AG04449 (cell line): ENCODE measurements around the gene NUF2.
"Not testable (repeated sequence)": the region's sequence is repeated elsewhere in the genome, so short reads cannot be mapped to it uniquely, and the experiment has no call there.

Experiments used
- CTCF ChIA-PET: fragments of 350-600 bp; formaldehyde crosslinking; extraction: SDS; loops from one replicate; lab custom pipeline; 2021; ENCODE audit warnings: antibody characterized with exemption; lab: Yijun Ruan, JAX
- POLR2A ChIA-PET: fragments of 400-600, 350-600 bp; formaldehyde crosslinking; extraction: SDS; loops from one replicate; lab custom pipeline; 2020; ENCODE audit warnings: antibody characterized with exemption, inconsistent platforms; lab: Yijun Ruan, JAX
- DNase-seq: peaks from one replicate; pipeline ENCODE4 v3.0.0-alpha.2; 2010; ENCODE audit warnings: low read depth, low spot score
- H3K4me3 ChIP-seq: 2 replicates; pipeline ENCODE4 v1.5.1; 2011; ENCODE audit warnings: low read depth, mild to moderate bottlenecking, control low read depth, low read length
- CTCF ChIP-seq: IDR thresholded peaks from one replicate; pipeline ENCODE4 v1.5.1; 2011; ENCODE audit warnings: mild to moderate bottlenecking, moderate library complexity, low read length, control low read depth, inconsistent platforms; ENCODE audit not compliant: insufficient read depth; ENCODE audit errors: missing control alignments

The NUF2 gene

GRCh38 chr1:163321311-163322305 is at the start of gene NUF2:
Gene NUF2 (plus strand): TSS chr1:163321954. CDS start chr1:163326052, 4,098 bp downstream.
- DNase-seq, result peak; percentile 96
- TF ChIP-seq CTCF, result no peak
- peak within 1 kb of the TSS; percentile 87 for H3K4me3 ChIP-seq
- ChIA-PET CTCF (interaction anchor here (1.1 to 3.9 kb wide), 7 partner anchors 147 to 475 kb away, joined by 3 to 22 read pairs (median 17); partner anchors contain the start of gene RGS4), POLR2A (interaction anchor here (2.0 kb wide), 1 partner anchor 252 kb away, joined by 6 read pairs; the partner anchor contains the start of gene RGS4)

DNA sequence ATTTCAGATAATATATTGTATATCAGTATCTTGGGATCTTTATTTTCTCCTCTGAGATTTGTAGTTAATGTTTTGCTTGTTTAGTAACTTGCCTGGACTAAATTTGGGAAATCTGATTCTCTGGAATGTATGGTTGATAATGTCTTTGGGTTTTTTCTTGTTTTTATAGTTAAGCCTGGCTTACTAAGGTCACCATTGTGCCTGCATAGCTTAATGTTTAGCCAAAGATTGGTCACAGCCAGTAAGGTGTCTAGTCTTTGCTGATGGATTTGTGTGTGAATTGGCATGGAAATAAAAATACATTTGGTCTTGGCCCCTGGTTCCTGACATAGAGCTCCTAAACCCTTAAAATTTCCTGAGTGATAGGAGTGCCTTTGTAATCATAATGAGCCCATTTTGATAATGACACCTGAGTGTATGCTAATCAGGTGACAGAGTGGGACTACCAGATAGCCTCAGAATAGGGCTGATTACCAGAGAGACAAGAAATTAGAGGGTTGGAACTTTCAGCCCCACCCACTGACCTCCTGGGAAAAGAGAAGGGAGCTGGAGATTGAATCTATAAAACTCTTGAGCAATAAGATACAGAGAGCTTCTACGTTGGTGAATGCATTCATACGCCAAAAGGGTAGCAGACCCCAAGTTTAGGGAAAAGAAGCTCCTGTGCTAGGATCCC is 47.9 kb upstream of the NUF2 start:
- TF ChIP-seq CTCF, result no peak
- H3K4me3 ChIP-seq, result no peak overlapping the region
- CTCF ChIA-PET, result interaction anchor here (1.2 to 1.8 kb wide), 4 partner anchors 10 to 420 kb away, joined by 3 to 8 read pairs (median 3); no protein-coding TSS in a partner anchor
- no peak for DNase-seq
- POLR2A ChIA-PET, result no interaction called here

- ChIA-PET CTCF (interaction anchor here (0.9 kb wide), 1 partner anchor 15 kb away, joined by 3 read pairs; no protein-coding TSS in a partner anchor), POLR2A (no interaction called here)
- no peak for DNase-seq
- H3K4me3 ChIP-seq, result no peak overlapping the region
- no peak for TF ChIP-seq CTCF
Observed at GRCh38 chr1:163275222-163275621, 46.5 kb upstream of the NUF2 start.

GRCh38 chr1:163278602-163279001 is 43.2 kb upstream of the NUF2 start:
- CTCF ChIA-PET, result no interaction called here
- DNase-seq, result no peak
- POLR2A ChIA-PET, result no interaction called here
- H3K4me3 ChIP-seq, result no peak overlapping the region
- TF ChIP-seq CTCF, result no peak

DNA sequence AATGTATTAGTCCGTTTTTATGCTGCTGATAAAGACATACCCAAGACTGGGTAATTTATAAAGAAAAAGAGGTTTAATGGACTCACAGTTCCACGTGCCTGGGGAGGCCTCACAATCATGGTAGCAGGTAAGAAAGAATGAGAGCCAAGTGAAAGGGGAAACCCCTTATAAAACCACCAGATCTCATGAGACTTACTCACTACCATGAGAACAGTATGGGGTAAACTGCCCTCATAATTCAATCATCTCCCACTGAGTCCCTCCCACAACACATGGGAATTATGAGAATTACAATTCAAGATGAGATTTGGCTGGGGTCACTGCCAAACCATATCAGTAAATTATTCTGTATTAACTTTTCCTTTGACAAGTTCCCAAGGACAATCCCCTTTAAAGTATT is 36.9 kb upstream of the NUF2 start:
- CTCF ChIA-PET, POLR2A ChIA-PET, H3K4me3 ChIP-seq, DNase-seq: not testable (repeated sequence)

- ChIA-PET POLR2A (no interaction called here), CTCF (interaction anchor here (0.6 to 1.3 kb wide), 4 partner anchors 9 to 432 kb away, joined by 3 read pairs; no protein-coding TSS in a partner anchor)
- no peak for DNase-seq
- no peak overlapping the region for H3K4me3 ChIP-seq
- no peak for TF ChIP-seq CTCF
Observed at GRCh38 chr1:163290025-163290640, 31.6 kb upstream of the NUF2 start.
